Fibroblast of peridontal ligament (primary cell): ENCODE measurements around the gene EMC1.
"Not testable (repeated sequence)": the region's sequence is repeated elsewhere in the genome, so short reads cannot be mapped to it uniquely, and the experiment has no call there.

ENCODE experiments used
- DNase-seq: peaks from one replicate; pipeline ENCODE4 v3.0.0-alpha.2; 2010; ENCODE audit errors: extremely low read depth

Gene EMC1

DNA sequence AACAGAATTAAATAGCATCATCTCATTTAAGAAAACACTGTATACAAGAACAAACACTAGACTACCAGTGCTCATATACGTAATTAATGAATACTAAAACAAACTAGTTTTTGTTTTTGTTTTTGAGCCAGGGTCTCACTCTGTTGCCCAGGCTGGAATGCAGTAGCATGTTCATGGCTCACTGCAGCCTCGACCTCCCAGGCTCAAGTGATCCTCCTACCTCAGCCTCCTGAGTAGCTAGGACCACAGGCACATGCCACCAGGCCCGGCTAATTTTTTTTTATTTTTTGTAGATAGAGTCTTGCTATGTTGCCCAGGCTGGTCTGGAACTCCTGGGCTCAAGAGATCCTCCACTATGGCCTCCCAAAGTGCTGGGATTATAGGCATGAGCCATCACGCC, 34.7 kb downstream of the EMC1 start:
- not testable (repeated sequence) for DNase-seq

DNA sequence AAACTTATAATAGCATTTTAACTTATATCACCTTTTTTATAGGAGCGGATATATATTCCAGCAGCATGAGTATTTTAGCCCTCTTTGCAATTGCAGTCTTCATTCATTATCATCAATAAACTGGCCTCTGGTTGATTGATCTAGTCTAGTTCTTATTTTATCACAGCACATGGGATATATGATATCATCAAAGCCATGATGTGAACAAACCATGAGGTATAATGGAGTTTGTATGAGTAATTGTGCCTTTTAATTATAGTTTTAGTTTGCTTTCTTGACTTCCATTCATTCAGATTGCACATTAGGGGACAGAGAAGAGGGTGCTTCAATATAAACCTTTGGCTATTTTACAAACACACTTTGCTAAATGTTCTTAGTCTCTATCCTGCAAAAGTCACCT, 37.7 kb downstream of the EMC1 start:
- DNase-seq = no peak

DNA sequence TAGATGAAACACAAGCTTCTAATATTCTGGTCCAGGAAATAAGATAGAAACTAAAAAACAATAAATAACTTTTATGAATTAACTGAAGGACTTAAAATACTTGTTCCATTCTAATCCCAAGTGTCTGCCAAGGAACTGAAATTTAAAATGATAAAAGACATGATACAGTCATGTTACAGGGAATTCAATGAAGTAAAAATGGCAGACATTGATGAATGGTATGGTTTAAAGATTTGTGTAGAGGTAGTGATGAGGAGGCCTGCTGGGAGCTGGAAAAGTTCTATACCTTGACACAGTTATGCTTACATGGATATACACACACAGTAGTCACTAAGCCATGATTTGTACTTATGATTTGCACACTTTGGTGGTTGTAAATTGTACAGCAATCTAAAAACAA, 39.2 kb downstream of the EMC1 start:
- DNase-seq = no peak

DNA sequence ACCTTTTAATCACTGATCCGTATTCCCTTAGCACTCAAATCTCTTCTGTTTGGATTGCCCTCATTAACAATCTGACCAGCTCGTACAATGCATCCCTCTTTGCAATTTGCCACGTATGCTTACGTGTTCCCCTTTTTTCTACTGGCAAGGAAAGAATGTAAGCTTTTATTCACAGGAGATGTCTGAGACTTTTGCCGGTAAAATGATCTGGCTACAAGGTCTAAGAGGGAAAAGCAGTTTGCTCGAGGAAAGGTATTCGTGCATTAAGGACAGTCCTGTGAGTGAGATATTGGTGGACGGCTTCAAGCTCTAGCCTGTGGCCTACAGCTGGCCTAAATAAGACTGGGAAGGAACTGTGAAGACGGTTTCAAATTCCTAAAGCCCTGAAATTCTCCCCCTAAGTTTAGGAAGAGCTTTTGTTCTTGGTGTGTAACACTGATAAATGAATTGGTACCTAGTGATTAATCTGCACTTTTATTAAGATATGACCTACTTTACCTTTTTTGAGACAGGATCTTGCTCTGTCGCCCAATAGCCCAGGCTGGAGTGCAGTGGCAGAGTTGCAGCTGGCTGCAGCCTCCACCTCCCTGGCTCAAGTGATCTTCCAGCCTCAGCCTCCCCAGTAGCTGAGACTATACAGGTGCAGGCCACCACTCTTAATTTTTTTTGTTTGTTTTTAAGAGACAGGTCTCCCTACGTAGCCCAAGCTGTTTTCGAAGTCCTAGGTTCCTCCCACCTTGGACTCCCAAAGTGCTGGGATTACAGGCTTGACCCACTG, 40.4 kb downstream of the EMC1 start:
- peak; percentile 45 for DNase-seq

DNA sequence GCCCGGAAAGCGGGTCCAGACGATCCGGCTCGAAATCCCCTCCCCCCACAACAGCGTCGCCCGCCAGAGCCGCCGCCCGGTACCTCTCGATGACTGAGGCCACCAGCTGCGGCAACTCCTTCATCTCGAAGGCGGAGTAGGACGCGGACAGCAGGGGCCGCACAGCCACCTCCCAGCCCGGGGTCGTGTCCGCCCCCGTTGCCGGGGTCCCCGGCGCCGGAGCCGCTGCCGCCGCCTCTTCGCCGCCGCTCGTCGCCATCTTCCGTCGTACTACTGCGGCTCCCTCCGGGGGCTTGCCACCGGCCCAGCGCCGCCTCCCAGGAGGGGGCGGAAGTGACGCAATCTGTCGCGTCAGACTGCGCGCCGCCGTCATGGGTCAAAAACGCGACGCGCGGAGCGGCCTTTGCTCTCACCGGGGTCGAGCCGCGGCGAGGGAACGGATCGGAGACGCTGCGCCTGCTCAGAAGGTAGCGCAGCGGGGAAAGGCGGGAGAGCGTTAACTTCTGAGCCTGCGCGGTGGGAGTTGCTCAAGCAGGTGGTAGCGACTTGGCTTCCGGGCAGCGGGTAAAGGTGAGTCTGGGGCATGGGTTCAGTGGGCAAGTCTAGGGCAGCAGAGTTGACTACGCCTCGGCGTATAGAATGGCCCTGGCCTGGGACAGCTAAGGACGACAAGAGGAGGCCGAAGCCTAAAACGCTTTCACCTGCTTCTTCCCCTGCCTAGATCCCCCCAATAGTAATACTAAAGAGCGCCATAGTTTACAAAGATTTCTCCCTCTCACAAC, 41.1 kb downstream of the EMC1 start, which contains the start of gene UBR4:
Gene UBR4, minus strand, starts transcription at position 277 of the 782 bp plus-strand sequence. Its CDS starts 18 bp downstream, at position 259.
- DNase-seq = peak; percentile 89

DNA sequence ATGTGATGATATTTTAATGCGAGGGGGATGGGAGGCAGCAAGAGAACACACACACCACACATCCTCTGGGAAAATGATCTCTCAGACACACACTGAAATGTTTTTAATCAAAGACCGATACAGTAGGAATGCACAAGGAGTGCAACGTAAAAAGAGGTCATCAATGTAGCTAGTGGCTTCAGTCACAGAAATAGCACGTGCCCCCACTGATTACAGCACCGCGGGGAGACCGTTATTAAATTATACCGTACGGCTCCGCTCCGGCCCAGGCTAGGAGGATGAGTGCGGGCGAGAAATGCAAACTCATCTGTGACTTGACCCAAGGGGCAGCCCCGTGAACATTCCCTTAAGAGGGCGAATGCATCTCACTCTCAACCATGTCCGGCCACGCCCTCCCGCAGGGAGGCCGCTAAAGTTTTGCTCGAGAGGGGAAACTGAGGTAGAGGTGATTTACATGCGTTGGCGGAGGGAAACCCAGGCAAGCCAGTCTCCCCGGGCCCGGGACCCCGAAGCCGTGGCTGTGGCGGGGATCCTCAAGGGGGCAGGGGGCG, 41.8 kb downstream of the EMC1 start:
- peak; percentile 51 for DNase-seq

DNA sequence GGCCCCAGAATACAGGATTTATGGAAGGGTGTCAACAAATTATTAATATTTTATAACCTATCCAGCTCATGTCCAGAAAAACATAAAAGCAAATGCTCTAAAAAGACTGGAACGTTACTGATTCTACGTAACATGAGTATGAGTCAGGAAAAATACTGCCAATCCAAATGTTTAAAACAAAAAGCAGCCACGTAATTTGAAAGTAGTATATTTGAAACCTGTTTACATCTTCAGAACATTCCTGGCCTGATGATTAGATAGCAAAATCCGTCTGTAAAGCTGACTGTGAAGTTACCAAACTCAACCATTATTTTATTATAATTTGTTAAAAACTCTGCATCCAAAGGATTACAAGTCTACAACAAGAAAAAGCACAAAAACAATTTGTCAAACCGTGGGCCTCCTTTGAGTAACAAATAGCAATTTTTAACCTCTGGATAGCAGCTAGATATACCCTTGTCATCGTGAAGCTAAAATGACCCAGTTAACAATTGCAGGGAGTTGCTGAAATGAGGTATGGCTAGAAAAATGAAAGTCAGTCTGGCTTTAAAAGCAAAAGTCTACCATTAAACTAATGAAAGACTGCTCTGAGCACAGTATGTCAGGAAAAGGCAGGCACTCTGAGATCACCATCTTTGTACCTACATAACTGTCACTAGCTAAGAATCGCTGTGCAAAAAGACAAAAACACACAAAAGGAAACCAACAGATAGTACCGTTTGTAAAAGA, 42.5 kb downstream of the EMC1 start:
- peak; percentile 86 for DNase-seq

DNA sequence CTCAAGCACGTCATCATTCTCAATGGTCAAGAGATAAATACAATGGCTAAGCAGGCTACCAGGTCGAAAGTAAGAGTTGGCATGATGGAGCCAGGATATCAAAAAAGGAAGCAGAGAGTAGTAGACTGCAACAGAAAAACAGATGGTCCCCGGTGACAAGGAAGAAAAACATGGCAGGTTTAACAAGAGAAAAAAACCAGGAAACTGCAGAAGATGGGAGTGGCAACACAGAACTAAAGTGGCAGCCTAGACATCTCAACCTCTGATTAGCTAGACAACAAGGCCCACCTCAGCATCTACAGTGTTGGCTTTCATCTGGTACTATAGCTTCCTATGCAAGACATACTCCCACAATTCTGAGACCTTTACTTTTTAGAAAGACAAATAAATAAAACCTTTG, 44.4 kb downstream of the EMC1 start:
- no peak for DNase-seq

DNA sequence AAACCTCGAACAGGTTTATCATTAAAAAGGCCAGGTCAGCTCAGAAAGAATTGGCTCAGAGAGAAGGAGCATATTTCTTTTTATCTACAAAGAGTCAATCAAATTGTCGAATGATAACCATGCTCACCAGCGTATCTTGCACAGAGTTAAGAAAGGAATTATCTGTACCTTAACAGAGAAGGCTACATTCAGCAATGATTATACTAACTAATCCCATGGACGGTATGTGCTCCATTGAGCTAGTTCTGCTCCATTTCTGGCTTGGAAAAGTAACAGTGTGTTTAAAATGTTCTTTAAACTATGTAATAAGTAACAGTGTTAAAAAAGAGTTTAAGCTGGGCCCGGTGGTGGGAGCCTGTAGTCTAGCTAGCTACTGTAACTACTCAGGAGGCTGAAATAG, 45.5 kb downstream of the EMC1 start:
- DNase-seq = no peak

DNA sequence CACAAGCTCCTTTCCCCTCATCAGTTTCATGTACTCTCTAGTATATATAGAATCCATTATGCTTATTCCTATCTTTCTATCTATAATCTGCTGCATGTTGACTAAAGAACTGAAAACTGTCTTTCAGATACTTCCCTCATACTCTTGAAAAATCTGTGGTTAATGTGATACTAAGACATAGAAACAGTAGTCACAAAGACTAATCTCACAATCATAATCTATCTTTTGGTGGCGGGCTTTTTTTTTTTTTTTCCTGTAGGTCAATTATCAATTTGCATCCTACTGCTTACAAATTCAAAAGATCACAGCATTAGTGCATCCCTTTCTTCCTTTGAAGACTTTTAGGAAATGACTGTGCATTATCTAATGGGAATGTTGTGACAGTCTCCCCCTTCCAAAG, 45.9 kb downstream of the EMC1 start:
- DNase-seq = no peak

DNA sequence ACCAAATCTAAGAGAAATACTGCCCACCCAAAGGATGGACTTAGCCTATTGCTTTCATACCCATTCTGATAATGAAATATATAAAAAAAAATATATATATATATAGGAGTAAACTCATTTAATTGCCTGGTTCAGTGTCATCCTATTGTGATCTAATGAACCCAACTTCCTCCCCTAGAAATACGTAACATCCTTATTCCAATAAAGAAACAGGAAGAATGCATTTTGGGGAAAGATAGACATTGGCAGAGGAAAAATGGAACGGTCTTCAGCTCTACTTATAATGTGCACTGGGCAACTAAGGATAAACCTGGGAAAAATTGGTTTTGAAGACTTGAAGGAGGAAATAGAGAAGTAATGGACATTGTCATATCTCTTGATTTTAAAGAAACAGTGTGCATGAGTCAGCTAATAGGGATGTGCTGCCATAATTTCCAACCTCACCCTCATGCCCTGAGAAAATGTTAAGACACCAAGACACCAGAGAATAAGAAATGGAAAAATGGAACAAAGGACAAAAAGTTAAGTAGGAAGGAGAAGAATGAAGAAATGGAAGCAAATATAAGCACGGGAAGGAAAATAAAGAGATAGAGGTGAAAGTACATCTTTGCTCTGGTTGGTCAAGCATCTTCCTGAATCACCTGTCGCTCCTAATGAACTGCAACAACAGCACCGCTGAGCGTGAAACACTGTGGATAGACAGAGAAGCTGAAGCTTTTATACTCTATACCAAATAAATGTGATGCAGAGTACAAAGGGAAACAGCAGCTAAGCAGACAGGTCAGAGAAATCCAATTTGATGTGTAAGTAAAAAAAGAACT, 46.7 kb downstream of the EMC1 start:
- DNase-seq = peak; percentile 26

DNA sequence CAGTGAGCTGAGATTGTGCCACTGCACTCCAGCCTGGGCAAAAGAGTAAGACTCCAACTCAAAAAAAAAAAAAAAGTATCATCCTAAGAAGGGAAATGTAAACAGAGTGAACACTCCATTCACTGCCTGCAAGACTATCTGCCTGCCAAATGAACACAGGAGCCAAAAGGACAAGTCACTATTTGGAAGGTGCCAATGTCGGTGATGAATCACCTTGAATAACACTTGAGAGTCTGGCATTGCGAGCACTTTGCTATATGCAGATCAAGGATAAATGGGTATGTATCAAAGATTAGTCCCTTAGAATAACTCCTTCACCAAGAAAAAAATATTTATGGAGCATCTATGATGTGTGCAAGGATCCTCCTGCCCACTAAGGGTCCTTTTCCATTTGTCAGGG, 47.9 kb downstream of the EMC1 start:
- DNase-seq = peak; percentile 70

DNA sequence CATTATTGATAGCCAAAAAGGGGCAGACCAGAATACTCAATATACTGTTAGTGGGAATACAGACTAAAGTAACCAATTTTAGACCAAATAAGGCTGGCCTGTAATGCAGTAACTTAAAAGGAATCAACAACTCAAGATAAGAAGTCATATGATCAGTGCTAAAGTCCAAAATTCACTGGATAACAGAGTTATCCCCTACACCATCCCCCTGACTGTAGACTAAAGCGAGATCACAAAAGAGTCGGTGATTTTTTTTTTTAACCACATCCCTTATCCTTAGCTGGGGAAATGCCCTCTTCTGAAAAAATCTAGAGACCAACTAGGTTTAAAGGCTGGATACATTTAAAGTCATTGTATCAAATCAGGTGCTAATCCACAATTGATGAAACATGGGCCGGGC, 48.9 kb downstream of the EMC1 start:
- no peak for DNase-seq

DNA sequence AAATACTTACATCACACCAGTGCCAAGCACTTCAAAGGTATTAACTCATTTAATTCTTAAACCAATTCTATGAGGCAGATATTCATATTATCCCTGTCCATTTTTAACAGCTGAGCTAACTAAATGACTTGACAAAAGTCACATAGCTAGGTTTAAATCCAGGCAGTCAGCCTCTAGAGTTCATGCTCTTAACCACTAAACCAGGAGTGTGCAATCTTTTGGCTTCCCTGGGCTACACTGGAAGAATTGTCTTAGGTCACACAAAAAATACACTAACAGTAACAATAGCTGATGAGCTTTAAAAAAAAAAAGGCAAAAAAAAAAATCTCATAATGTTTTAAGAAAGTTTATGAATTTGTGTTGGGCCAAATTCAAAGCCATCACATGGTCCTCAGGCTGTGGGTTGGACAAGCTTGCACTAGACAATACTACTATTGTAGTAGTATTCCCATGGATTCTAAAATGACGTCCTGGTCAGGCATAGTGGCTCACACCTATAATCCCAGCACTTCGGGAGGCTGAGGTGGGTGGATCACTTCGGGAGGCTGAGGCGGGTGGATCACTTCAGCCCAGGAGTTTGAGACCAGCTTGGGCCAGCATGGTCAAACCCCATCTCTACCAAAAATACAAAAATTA, 51.2 kb downstream of the EMC1 start:
- no peak for DNase-seq

DNA sequence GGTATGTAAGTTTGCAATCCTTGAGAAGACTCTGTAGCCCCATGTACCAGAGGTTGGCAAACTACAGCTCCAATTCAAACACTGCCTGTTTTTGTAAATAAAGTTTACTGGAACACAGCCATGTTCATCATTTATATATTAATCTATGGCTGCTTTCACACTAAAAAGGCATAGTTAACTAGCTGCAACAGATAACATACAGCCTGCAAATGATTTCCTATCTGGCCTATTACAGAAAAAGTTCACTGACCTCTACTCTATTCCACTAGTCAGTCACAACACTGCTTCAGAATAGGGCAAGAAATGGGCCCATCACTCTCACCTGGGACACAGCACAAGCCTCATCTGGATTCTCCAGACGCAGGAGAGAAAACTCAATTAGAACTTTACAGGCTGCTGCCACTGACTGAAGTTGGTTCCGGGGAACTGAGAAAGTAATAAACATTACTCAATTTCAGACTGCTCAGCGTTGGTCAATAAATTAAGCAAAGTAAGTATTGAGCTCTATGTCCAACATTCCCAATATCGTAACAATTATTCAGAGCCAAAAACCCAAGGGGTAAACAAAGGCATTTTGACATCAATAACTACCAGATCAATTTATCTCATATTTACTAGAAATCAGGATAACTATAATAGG, 51.9 kb downstream of the EMC1 start:
- DNase-seq = no peak

DNA sequence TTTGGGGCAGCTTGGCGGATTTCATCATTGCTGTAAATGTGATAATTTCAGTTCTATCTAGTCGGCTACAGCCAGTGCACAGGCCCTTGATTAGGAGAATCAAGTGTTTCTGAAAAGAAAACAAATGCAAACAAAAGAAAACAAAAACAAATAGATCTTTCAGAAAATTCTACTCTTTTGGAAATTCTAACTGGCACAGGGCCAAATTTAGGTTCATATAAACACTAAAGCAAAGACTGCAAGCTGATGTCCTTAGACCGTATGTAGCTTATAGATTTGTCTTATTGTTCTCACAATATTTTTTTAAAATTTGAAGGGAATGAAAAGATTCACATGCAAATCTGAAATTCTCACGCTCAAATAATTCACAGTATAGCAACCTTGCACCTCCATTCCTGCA, 52.5 kb downstream of the EMC1 start:
- DNase-seq = no peak

DNA sequence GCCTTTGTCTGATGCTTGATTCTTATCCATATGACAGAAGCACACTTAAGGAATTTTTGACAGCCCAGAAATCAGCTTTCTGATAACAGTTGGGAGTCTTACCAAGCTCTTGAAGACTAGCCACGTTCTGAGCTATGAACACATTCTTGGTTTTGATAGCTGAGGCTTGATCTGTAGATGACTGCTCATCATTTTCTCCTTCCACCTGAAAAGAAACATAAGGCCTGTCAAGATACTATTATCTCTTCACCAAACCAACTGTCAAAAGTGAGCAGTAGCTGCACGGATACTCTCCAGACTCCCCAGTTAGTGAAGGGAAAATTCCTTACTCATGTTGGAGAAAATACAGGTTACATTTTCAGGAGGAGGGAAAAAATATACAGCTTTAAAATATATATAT, 53.5 kb downstream of the EMC1 start:
- DNase-seq = no peak

DNA sequence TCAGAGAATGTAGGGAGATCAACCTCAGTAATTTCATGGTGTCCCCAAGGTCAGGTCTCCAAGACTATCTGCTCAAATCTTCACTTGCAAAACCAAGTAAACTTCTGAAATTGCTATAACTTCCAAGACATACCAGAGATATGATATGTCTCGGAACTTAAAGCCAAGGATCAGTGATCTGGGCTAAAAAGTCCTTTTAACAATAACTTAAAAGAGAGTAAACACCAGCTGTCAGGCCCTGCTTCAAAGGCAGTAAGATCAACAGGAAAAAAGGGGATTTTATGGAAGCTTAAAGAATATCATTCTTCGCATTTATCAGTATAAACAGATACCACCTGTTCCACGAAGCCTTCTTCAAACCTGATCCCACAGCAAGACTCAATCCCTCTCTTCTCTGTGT, 55.0 kb downstream of the EMC1 start:
- DNase-seq = no peak

DNA sequence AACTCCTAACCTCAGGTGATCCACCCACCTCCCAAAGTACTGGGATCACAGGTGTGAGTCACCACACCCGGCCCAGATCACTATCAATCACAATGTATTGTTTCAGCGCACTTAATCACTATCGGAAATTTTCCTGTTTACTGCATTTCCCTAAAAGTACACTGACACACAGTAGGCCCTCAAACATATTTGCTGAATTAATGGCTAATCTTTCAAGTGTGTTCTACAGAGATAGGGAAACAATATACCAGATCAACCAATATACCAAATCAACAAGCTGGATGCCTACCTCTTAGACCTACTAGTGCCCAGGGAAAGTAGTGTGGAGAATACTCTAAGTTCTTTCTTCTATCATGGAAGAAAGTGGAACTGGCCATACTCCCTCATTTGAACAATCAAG, 58.3 kb downstream of the EMC1 start:
- no peak for DNase-seq

DNA sequence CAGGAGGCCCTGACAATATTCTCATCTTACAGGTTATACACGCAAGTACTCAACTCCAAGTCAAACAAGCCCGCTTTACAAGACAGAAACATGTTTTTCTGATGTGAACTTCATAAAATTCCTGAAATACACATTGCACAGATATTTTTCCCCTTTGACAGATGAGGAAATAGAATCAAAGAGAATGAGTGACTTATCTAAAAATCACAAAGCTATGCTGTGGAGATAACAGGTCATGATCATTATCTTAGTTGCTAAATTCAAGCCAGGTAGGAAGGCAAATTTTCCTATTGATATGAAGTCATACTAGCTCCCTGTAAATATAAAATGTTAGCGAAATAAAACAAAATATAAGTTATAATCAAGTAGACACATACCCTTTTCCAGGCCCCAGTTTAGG, 59.5 kb downstream of the EMC1 start:
- DNase-seq = no peak
